ENCODE results near the gene SFRP4. TPM values are rescaled to one million over a fixed set of nuclear protein-coding genes. Genes with fewer than 3 reads are reported as not detected.
"Not testable (repeated sequence)": the region's sequence is repeated elsewhere in the genome, so short reads cannot be mapped to it uniquely, and the experiment has no call there.

Gene SFRP4
- 1.0 and 2.4 TPM in 2 replicates for total RNA-seq

- peak; percentile 65 for DNase-seq (ENCODE audit: low read depth)
Observed at GRCh38 chr7:37916673-37917660, at the start of gene SFRP4. TSS of gene SFRP4 (minus strand) at chr7:37916817. CDS start at chr7:37916537, 280 bp downstream.

GRCh38 chr7:37964196-37964595 is 47.6 kb upstream of the SFRP4 start:
- peak; percentile 52 for DNase-seq (ENCODE audit: low read depth)

- DNase-seq (ENCODE audit: low read depth) = no peak
Observed at GRCh38 chr7:37961251-37961650, 44.6 kb upstream of the SFRP4 start.

GRCh38 chr7:37960483-37960882 is 43.9 kb upstream of the SFRP4 start:
- DNase-seq (ENCODE audit: low read depth) = no peak

- no peak for DNase-seq (ENCODE audit: low read depth)
Observed at GRCh38 chr7:37957221-37957970, 40.8 kb upstream of the SFRP4 start.

GRCh38 chr7:37956791-37957190 is 40.2 kb upstream of the SFRP4 start:
- no peak for DNase-seq (ENCODE audit: low read depth)

- not testable (repeated sequence) for DNase-seq (ENCODE audit: low read depth)
Observed at GRCh38 chr7:37954217-37954616, 37.6 kb upstream of the SFRP4 start.

- no peak for DNase-seq (ENCODE audit: low read depth)
Observed at GRCh38 chr7:37952240-37952639, 35.6 kb upstream of the SFRP4 start.

GRCh38 chr7:37947941-37948210 is 31.3 kb upstream of the SFRP4 start:
- DNase-seq (ENCODE audit: low read depth) = no peak

GRCh38 chr7:37947138-37947940 is 30.7 kb upstream of the SFRP4 start:
- DNase-seq (ENCODE audit: low read depth) = no peak

GRCh38 chr7:37945336-37945735 is 28.7 kb upstream of the SFRP4 start:
- no peak for DNase-seq (ENCODE audit: low read depth)

GRCh38 chr7:37944737-37945054 is 28.1 kb upstream of the SFRP4 start:
- DNase-seq (ENCODE audit: low read depth) = no peak

- DNase-seq (ENCODE audit: low read depth) = peak; percentile 62
Observed at GRCh38 chr7:37943905-37944736, 27.5 kb upstream of the SFRP4 start.

- peak; percentile 74 for DNase-seq (ENCODE audit: low read depth)
Observed at GRCh38 chr7:37942934-37943610, 26.5 kb upstream of the SFRP4 start.

- DNase-seq (ENCODE audit: low read depth) = no peak
Observed at GRCh38 chr7:37933018-37933566, 16.5 kb upstream of the SFRP4 start.

GRCh38 chr7:37932543-37932942 is 15.9 kb upstream of the SFRP4 start:
- no peak for DNase-seq (ENCODE audit: low read depth)

GRCh38 chr7:37930226-37930948 is 13.8 kb upstream of the SFRP4 start:
- peak; percentile 87 for DNase-seq (ENCODE audit: low read depth)

- no peak for DNase-seq (ENCODE audit: low read depth)
Observed at GRCh38 chr7:37928878-37929277, 12.3 kb upstream of the SFRP4 start.

GRCh38 chr7:37927773-37928444 is 11.3 kb upstream of the SFRP4 start:
- DNase-seq (ENCODE audit: low read depth) = peak; percentile 59
